HUES6 (cell line): Measurements from ENCODE around the gene ADGRL3.

Source experiments
- H3K27ac ChIP-seq: 2 replicates; pipeline ENCODE4 v1.7.0; 2013; ENCODE audit warnings: low read depth, mild to moderate bottlenecking, low read length, inconsistent platforms
- H3K27me3 ChIP-seq: 2 replicates; pipeline ENCODE4 v1.6.1; 2013; ENCODE audit warnings: low read length; ENCODE audit not compliant: control insufficient read depth, insufficient read depth
- H3K36me3 ChIP-seq: 2 replicates; pipeline ENCODE4 v1.6.1; 2013; ENCODE audit warnings: low read length; ENCODE audit not compliant: control insufficient read depth, insufficient read depth
- H3K4me1 ChIP-seq: 2 replicates; pipeline ENCODE4 v1.6.1; 2013; ENCODE audit warnings: low read length; ENCODE audit not compliant: control insufficient read depth, insufficient read depth
- H3K4me3 ChIP-seq: 2 replicates; pipeline ENCODE4 v1.5.1; 2013; ENCODE audit warnings: low read depth, low read length
- H3K9ac ChIP-seq: one replicate; pipeline ENCODE4 v1.6.1; 2013; ENCODE audit warnings: mild to moderate bottlenecking, low read length
- H3K9me3 ChIP-seq: 2 replicates; pipeline ENCODE4 v1.6.1; 2013; ENCODE audit warnings: low read depth, low read length; ENCODE audit not compliant: control insufficient read depth, insufficient read depth

Gene ADGRL3

GRCh38 chr4:61407642-61408618 lies 207.8 kb downstream of the ADGRL3 start:
- Histone ChIP-seq H3K27ac (no peak overlapping the region), H3K9me3 (no peaks in the 10 kb centered on the region), H3K36me3 (no peaks in the 10 kb centered on the region)

GRCh38 chr4:61408861-61409260 lies 208.7 kb downstream of the ADGRL3 start:
- Histone ChIP-seq H3K4me1 (peaks cover 5% of the 10 kb centered on the region; the same call in 1 of the 2 replicates), H3K27me3 (no peaks in the 10 kb centered on the region), H3K4me3 (no peak overlapping the region), H3K36me3 (no peaks in the 10 kb centered on the region), H3K9me3 (no peaks in the 10 kb centered on the region), H3K27ac (no peak overlapping the region), H3K9ac (no peak overlapping the region)

More at GRCh38 chr4:61407642-61408618, 207.8 kb downstream of the ADGRL3 start:
- H3K9ac ChIP-seq, result no peak overlapping the region
- no peaks in the 10 kb centered on the region for H3K27me3 ChIP-seq
- H3K4me1 ChIP-seq, result peaks cover 5% of the 10 kb centered on the region; the same call in 1 of the 2 replicates
- H3K4me3 ChIP-seq, result no peak overlapping the region

- H3K4me1 ChIP-seq, result peaks cover 5% of the 10 kb centered on the region; the same call in 1 of the 2 replicates
- no peaks in the 10 kb centered on the region for H3K9me3 ChIP-seq
- no peaks in the 10 kb centered on the region for H3K36me3 ChIP-seq
- no peak overlapping the region for H3K9ac ChIP-seq
- H3K27me3 ChIP-seq, result no peaks in the 10 kb centered on the region
- no peak overlapping the region for H3K4me3 ChIP-seq
- H3K27ac ChIP-seq, result no peak overlapping the region
Measured at GRCh38 chr4:61411241-61411640, 211.1 kb downstream of the ADGRL3 start.

- Histone ChIP-seq H3K4me1 (no peaks in the 10 kb centered on the region), H3K4me3 (no peak overlapping the region), H3K27me3 (no peaks in the 10 kb centered on the region), H3K9ac (no peak overlapping the region), H3K27ac (no peak overlapping the region), H3K36me3 (no peaks in the 10 kb centered on the region; the same call in 1 of the 2 replicates), H3K9me3 (peaks cover 10% of the 10 kb centered on the region)
Measured at GRCh38 chr4:61425315-61425714, 225.2 kb downstream of the ADGRL3 start.

- H3K27ac ChIP-seq, result no peak overlapping the region
- no peaks in the 10 kb centered on the region for H3K4me1 ChIP-seq
- no peak overlapping the region for H3K9ac ChIP-seq
- peaks cover 10% of the 10 kb centered on the region for H3K9me3 ChIP-seq
- no peak overlapping the region for H3K4me3 ChIP-seq
- H3K27me3 ChIP-seq, result no peaks in the 10 kb centered on the region
- no peaks in the 10 kb centered on the region; the same call in 1 of the 2 replicates for H3K36me3 ChIP-seq
Measured at GRCh38 chr4:61426229-61426628, 226.1 kb downstream of the ADGRL3 start.

GRCh38 chr4:61427099-61427817 lies 227.1 kb downstream of the ADGRL3 start:
- no peak overlapping the region for H3K4me3 ChIP-seq
- H3K4me1 ChIP-seq, result no peaks in the 10 kb centered on the region
- no peaks in the 10 kb centered on the region for H3K27me3 ChIP-seq
- H3K27ac ChIP-seq, result no peak overlapping the region
- H3K9ac ChIP-seq, result no peak overlapping the region
- peaks cover 10% of the 10 kb centered on the region for H3K9me3 ChIP-seq
- H3K36me3 ChIP-seq, result no peaks in the 10 kb centered on the region; the same call in 1 of the 2 replicates

- H3K9me3 ChIP-seq, result peaks cover 10% of the 10 kb centered on the region
- no peak overlapping the region for H3K4me3 ChIP-seq
- no peak overlapping the region for H3K27ac ChIP-seq
- no peak overlapping the region for H3K9ac ChIP-seq
- H3K4me1 ChIP-seq, result no peaks in the 10 kb centered on the region
- no peaks in the 10 kb centered on the region; the same call in 1 of the 2 replicates for H3K36me3 ChIP-seq
- no peaks in the 10 kb centered on the region for H3K27me3 ChIP-seq
Measured at GRCh38 chr4:61427818-61428495, 227.8 kb downstream of the ADGRL3 start.

- Histone ChIP-seq H3K9ac (no peak overlapping the region), H3K27ac (no peak overlapping the region), H3K36me3 (no peaks in the 10 kb centered on the region; the same call in 1 of the 2 replicates), H3K9me3 (peaks cover 8% of the 10 kb centered on the region), H3K4me1 (no peaks in the 10 kb centered on the region), H3K27me3 (no peaks in the 10 kb centered on the region), H3K4me3 (no peak overlapping the region)
Measured at GRCh38 chr4:61428950-61429349, 228.8 kb downstream of the ADGRL3 start.

- Histone ChIP-seq H3K9me3 (no peaks in the 10 kb centered on the region), H3K27ac (no peak overlapping the region), H3K4me1 (no peaks in the 10 kb centered on the region), H3K27me3 (no peaks in the 10 kb centered on the region), H3K4me3 (no peak overlapping the region), H3K9ac (no peak overlapping the region), H3K36me3 (no peaks in the 10 kb centered on the region)
Measured at GRCh38 chr4:61431131-61431530, 231.0 kb downstream of the ADGRL3 start.

GRCh38 chr4:61437923-61438322 lies 237.8 kb downstream of the ADGRL3 start:
- H3K36me3 ChIP-seq, result no peaks in the 10 kb centered on the region
- H3K9me3 ChIP-seq, result no peaks in the 10 kb centered on the region
- H3K4me1 ChIP-seq, result no peaks in the 10 kb centered on the region
- H3K27me3 ChIP-seq, result no peaks in the 10 kb centered on the region
- H3K9ac ChIP-seq, result no peak overlapping the region
- H3K27ac ChIP-seq, result no peak overlapping the region
- H3K4me3 ChIP-seq, result no peak overlapping the region
